Stimulated activated CD8-positive, alpha-beta memory T cell treated with anti-CD3 and anti-CD28 coated beads, Interleukin-4, amount 100 ng/mL, for 48 hours (primary cell): ENCODE results near the gene RNF150.

ENCODE experiments used
- DNase-seq: peaks from one replicate; pipeline ENCODE4 v3.0.0-alpha.2; 2020

The RNF150 gene

GRCh38 chr4:141021397-141022110 lies 111.7 kb downstream of the RNF150 start:
- DNase-seq: no peak

- DNase-seq: no peak
Observed at GRCh38 chr4:141020801-141021261, 112.4 kb downstream of the RNF150 start.

DNA sequence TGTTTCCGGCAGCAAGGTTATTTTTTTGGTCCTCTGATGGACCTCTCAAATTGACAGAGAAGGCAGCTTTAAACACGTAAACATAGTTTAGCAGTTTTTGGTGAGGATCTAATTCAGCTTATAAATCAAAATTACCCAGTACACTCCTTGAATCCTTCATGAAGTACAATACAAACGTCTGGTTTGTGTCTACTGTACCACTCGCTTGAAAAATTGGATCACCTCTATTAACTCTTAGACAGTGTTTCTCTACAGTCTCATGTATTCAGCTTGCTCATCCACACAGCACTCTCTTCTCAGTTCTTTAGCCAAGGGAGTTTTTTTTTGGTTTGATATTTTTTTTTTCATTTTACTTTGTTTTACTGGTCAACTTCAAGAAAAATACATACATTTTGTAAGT lies 113.5 kb downstream of the RNF150 start:
- no peak for DNase-seq

DNA sequence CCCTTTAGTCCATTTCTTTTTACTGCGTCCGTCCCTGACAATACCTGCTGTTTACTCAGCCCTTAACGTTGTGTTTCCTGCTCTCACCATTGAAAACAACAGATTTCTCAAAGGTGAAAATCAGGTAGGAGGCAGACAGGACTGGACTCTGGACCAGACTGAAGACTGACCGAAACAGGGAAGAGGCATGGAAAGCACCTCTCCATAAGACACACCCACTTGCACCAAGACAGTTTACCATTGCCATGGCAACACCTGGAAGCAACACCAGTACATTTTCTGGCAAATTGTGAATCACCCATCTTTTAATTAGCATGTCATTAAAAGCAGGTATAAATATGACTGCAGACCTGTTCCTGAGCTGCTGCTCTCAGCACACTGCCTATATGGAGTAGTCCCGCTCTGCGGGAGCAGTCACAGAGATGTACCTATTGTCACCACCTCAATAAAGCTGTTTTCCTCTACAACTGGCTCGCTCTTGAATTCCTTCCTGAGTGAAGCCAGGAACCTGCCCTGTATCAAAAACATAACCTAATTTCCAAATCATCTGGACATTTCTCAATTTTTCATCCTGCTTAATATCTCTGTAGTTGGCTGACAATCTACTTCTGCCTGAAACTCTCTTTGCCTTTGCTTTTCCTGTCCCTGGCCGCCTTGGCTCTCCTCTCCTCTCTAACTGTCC lies 117.0 kb downstream of the RNF150 start:
- no peak for DNase-seq

DNA sequence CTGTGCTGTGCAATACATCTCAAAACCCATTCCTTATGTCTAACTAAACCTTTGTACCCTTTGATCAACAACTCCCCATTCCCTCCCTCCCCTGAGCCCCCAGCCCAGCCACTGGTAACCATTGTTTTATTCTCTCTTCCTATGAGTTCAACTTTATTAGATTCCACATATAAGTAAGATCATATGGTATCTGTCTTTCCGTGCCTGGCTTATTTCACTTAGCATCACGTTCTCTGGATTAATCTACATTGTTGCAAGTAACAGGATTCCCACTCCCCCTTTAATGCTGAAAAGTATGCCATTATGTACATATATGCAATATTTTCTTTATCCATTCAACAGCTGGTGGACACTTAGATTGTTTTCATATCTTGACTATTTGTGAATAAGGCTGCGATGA lies 119.4 kb downstream of the RNF150 start:
- no peak for DNase-seq

GRCh38 chr4:141011901-141012315 lies 121.4 kb downstream of the RNF150 start:
- no peak for DNase-seq

- DNase-seq: no peak
Observed at GRCh38 chr4:141009931-141010330, 123.3 kb downstream of the RNF150 start.

DNA sequence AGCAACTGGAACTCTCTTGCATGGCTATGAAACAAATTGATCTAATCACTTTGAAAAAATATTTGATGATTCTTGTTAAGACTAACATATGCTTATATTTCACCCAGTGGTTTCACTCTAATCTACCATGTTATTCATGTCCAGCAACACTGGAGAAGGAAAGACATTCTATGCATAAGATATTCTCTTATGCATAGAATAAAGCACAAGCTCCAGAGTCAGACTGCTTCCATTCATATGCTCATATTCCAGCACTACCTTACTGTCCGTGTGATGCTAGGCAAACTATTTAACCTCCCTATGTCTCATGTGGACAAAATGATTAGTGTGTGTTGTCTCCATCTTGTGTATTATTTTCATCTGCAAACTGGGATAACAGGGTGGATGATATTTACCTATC lies 124.1 kb downstream of the RNF150 start:
- no peak for DNase-seq

- no peak for DNase-seq
Observed at GRCh38 chr4:141006242-141006802, 126.9 kb downstream of the RNF150 start.

GRCh38 chr4:141004823-141005222 lies 128.4 kb downstream of the RNF150 start:
- no peak for DNase-seq

DNA sequence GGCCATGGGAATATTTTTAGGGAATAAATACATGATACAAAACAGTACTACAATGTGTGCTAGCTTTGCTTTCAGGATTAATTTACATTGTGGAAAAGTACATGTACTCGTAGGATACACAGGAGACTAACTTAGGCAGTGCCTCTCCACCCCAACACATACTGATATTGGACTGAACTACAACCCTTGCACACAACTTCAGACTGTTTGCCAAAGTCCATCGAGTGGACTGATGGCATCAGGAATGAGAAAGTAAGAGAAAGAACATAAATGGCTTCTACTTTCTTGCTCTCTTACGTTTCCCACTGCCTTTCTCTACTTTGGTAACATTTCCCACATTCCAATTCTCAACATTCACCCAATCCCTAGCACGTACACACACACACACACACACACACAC lies 130.1 kb downstream of the RNF150 start:
- no peak for DNase-seq

DNA sequence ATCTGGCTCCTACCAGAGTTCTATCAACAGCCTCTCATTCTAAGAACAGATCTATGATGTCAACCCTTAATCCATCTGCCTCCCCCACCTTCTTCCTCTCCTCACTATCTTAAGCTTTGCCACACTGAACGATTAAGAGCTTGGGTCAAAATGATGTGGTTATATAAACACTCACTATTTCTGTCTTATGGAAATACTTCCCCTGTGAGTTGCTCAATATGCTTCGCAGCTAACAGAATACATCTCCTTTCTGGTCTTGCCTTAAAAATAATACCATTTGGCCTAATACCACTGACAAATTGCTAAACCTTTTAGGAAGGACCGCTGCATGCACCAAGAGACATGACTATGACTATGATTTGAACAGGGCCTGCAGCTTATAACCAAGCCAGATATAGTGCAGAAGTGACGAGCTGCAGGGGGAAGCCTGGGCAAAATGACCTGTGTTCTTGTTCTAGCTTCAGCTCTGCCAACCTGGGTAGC lies 130.9 kb downstream of the RNF150 start:
- DNase-seq: no peak

DNA sequence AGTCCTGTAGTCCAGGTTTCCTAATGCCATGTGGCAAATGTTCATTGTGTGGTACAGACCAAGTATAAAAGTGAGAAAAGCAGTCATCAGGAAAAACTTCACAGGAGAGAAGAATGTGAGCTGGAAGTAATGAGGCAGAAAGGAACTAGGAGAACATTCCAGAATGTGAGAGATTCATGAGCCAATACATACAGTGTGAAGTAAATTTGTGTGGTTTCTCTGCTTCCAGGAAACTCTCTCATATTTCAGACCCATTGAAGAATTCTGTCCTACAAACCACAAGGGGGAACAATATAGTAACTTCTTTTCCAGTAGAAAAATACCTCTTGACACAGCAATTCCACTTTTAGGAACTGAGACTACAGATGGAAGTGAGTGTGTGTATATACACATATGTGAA lies 136.5 kb downstream of the RNF150 start:
- DNase-seq: no peak

DNA sequence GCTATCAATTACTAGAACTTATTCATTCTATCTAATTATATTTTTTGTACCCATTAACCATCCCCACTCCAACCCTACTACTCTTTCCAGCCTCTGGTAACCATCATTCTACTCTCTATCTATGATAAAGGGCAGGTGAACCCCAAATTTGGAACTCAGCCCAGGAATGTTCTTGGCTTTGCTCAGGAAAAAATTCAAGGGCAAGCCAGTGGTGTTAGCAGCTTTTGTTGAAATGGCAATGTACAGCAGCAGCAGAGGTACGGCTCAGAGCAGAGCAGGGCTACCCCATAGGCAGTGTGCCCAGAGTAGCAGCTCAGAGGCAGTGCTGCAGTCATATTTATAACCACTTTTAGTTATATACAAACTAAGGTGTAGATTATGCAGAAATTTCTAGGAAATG lies 138.2 kb downstream of the RNF150 start:
- no peak for DNase-seq

DNA sequence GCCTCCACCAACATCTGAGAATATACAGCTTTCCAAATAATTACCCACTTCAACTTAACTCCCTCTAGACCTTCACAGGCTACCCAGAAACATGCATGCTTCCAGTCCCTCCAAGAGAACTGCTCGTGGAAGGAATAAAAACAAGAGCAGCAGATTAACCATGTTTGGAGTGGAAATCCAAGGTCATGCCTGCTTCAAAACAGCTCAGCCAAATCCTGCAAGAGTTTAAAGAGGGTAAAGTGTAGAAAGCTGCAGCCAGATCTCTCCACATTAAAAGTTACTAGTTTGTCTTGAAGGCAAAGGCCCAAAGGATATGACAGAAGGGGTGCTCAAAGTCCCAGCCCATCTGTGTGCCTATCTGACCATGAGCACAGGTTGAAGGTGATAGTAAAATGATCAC lies 139.3 kb downstream of the RNF150 start:
- no peak for DNase-seq

GRCh38 chr4:140993370-140993769 lies 139.9 kb downstream of the RNF150 start:
- no peak for DNase-seq

GRCh38 chr4:140989944-140990343 lies 143.3 kb downstream of the RNF150 start:
- no peak for DNase-seq

DNA sequence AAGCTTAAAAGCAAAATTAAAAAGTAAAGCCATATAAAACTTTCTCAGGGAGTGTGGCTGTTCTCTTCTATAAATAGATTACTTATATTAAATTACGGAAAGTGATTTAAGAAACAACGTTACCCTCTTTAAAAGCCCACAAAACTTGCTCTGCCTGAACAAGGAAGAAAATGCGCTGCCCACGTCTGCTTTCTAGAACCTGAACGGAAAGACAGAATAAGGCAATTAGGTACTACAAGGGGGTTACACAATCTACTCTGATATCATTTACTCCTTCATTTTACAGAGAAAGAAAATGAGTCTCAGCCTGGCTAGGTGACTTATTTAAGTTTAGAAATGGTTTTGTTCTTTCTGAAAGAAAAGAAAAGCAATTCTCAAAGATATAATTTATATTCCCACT lies 147.2 kb downstream of the RNF150 start:
- no peak for DNase-seq

- DNase-seq: no peak
Observed at GRCh38 chr4:140982613-140983340, 150.5 kb downstream of the RNF150 start.

DNA sequence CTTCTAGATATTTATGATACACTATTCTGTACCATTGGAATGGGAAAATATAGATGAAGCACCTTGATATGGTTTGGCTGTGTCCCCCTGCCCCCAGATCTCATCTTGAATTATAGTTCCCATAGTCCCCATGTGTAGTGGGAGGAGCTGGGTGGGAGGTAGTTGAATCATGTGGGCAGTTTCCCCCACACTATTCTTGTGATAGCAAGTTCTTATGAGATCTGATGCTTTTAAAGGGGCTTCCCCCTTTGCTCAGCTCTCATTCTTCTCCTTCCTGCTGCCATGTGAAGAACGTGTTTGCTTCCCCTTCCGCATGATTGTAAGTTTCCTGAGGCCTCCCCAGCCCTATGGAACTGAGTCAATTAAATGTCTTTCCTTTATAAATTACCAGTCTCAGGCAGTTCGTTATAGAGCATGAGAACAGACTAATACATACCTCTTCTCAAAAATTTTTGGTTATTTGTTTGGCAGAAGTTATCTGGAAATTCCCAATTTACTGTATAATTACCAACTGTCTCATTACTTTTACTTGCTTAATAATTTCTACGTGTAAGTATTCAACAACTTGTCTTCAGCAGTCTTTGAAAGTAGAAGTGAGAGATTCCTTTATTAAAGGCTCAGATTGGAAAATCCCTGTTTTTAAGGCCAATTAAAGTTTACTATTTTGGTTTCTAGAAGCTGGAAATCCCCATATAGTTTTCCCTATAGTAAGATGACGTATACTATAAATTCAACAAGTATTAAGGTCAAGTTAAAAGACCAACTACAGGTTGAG lies 152.7 kb downstream of the RNF150 start:
- no peak for DNase-seq

DNA sequence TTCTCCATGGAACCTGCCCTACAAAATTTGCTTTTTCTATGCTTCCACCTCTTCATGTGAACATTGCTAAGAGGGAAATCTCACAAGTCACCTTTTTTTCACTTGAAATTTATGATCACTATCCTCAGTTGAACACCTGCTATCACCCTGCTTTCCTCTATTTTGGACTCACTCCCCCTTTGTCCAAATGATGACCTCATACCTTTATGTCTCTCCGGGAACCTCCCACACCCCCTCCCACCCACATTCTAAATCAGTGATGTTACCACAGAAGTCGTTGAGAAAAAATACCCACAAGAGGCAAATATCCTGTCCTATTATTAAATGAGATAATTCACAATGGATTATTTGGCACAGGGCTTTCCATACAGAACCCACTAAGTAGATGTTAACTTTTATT lies 156.5 kb downstream of the RNF150 start:
- DNase-seq: no peak

DNA sequence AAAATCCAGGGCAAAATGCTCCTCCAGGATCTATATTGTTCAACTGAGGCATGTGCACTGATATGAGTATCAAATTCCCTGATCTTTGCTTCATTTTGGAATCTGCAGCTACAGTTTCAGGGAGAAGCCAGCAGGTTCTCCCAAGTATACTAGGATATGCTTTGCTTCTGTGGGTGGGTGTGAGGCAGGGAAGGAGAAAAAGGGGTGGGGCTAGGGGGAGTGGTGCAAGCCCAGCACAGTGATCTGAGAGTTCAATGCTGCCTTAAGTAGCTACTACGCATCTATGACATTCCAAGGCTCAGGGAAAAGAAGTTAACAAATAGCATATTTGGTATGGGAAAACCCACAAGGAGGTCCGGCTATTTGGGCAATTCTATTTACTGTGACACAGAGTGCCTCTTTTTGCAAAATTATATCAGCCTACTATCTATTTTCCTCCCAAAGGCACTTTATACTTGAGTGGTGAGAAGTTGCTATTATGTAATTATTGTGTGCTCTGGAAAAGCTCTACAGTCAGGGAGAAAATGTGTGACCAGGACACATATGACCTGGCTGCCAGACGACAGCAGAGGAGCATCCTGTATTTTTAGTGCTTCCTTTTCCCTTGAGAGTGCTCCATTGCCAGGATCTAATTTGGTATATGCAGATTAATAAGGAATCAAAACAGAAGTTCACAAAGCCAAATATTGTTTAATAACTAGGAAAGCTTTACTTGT lies 162.0 kb downstream of the RNF150 start:
- no peak for DNase-seq
